Natural killer cell treated with Interleukin-12 subunit alpha and Interleukin-12 subunit beta and Interleukin-15 and Interleukin-18, amount 100 ng/mL, for 72 hours (primary cell): ENCODE results near the gene FGFBP2. TPM values are rescaled to one million over a fixed set of nuclear protein-coding genes. Genes with fewer than 3 reads are reported as not detected.

Source experiments
- ATAC-seq, 2 donors: fragments of 150-1000 bp; cut with Tn5 transposase in 1 of 2; sonication (Bioruptor Pico), chemical (Tn5 transposase) in 1 of 2; 2 replicates each; pipeline ENCODE4 v1.10.0; 2021
- DNase-seq: peaks from one replicate; pipeline ENCODE4 v3.0.0; 2022; ENCODE audit warnings: low spot score
- H3K27ac Mint-ChIP-seq, 2 donors: 1 replicate in 1 of 2; 2 replicates in 1 of 2; pipeline ENCODE4 v1.8.0; 2022; ENCODE audit warnings: mixed read lengths in 2 of 2, mild to moderate bottlenecking in 1 of 2, moderate library complexity in 1 of 2
- H3K27me3 Mint-ChIP-seq, 2 donors: 1 replicate in 1 of 2; 2 replicates in 1 of 2; pipeline ENCODE4 v1.8.0; 2022; ENCODE audit warnings: mixed read lengths in 2 of 2
- H3K36me3 Mint-ChIP-seq: one replicate; pipeline ENCODE4 v1.8.0; 2022; ENCODE audit warnings: mixed read lengths
- H3K4me1 Mint-ChIP-seq, 2 donors: 1 replicate in 1 of 2; 2 replicates in 1 of 2; pipeline ENCODE4 v1.8.0; 2022; ENCODE audit warnings: low read depth in 2 of 2, mixed read lengths in 2 of 2, mild to moderate bottlenecking in 1 of 2
- H3K4me3 Mint-ChIP-seq: one replicate; pipeline ENCODE4 v1.8.0; 2022; ENCODE audit warnings: mixed read lengths
- H3K9me3 Mint-ChIP-seq: 2 replicates; pipeline ENCODE4 v1.8.0; 2022; ENCODE audit warnings: mixed read lengths
- total RNA-seq, 2 donors: library from RNA; stranded (reverse); gene quantifications; one replicate each; pipeline ENCODE4 v1.2.3, GENCODE V29; 2022

Gene FGFBP2
- total RNA-seq, 2 donors from 2014 or later, result 5.1 to 12.4 TPM

- peak; percentile 84 for DNase-seq
Measured at GRCh38 chr4:15956179-15956850, 6.7 kb downstream of the FGFBP2 start.

GRCh38 chr4:15955670-15956069 is 7.3 kb downstream of the FGFBP2 start:
- Mint-ChIP-seq H3K36me3 (no peaks in the 10 kb centered on the region), H3K9me3 (no peaks in the 10 kb centered on the region), H3K27me3 (no peaks in the 10 kb centered on the region), H3K27ac (peak overlapping the region in 1 of 2 donors; percentile 88), H3K4me1 (peaks cover 26 to 37% of the 10 kb centered on the region in 2 donors), H3K4me3 (no peak overlapping the region)
- DNase-seq, result no peak
- peak in 1 of 2 donors; percentile 11 for ATAC-seq

More at GRCh38 chr4:15956179-15956850, 6.7 kb downstream of the FGFBP2 start:
- Mint-ChIP-seq H3K36me3 (no peaks in the 10 kb centered on the region), H3K27ac (peak overlapping the region in 1 of 2 donors; percentile 88), H3K4me3 (no peak overlapping the region), H3K4me1 (peaks cover 33 to 44% of the 10 kb centered on the region in 2 donors), H3K9me3 (no peaks in the 10 kb centered on the region), H3K27me3 (no peaks in the 10 kb centered on the region)
- peak; percentile 87 to 89 for ATAC-seq

- DNase-seq (no peak), ATAC-seq (no peak)
- peaks cover 11 to 23% of the 10 kb centered on the region in 2 donors for H3K4me1 Mint-ChIP-seq
- no peak overlapping the region for H3K27ac Mint-ChIP-seq
- no peak overlapping the region for H3K4me3 Mint-ChIP-seq
- no peaks in the 10 kb centered on the region for H3K36me3 Mint-ChIP-seq
- H3K9me3 Mint-ChIP-seq, result no peaks in the 10 kb centered on the region
- H3K27me3 Mint-ChIP-seq, result no peaks in the 10 kb centered on the region
Measured at GRCh38 chr4:15953625-15954024, 9.3 kb downstream of the FGFBP2 start.

- Mint-ChIP-seq H3K27me3 (no peaks in the 10 kb centered on the region), H3K27ac (peak overlapping the region in 1 of 2 donors; percentile 44), H3K36me3 (no peaks in the 10 kb centered on the region), H3K4me3 (no peak overlapping the region), H3K4me1 (peaks cover 8 to 16% of the 10 kb centered on the region in 2 donors), H3K9me3 (no peaks in the 10 kb centered on the region)
- ATAC-seq, result no peak
- DNase-seq, result no peak
Measured at GRCh38 chr4:15951781-15952180, 11.2 kb downstream of the FGFBP2 start.

- Mint-ChIP-seq H3K4me3 (no peak overlapping the region), H3K9me3 (no peaks in the 10 kb centered on the region), H3K36me3 (no peaks in the 10 kb centered on the region), H3K27me3 (no peaks in the 10 kb centered on the region), H3K4me1 (peaks cover 14 to 21% of the 10 kb centered on the region in 2 donors), H3K27ac (peak overlapping the region in 1 of 2 donors; percentile 22)
- no peak for ATAC-seq
- no peak for DNase-seq
Measured at GRCh38 chr4:15948826-15949225, 14.1 kb downstream of the FGFBP2 start.

- H3K9me3 Mint-ChIP-seq, result no peaks in the 10 kb centered on the region
- DNase-seq, result no peak
- H3K27ac Mint-ChIP-seq, result no peak overlapping the region
- H3K4me1 Mint-ChIP-seq, result peaks cover 14 to 21% of the 10 kb centered on the region in 2 donors
- no peak overlapping the region for H3K4me3 Mint-ChIP-seq
- H3K27me3 Mint-ChIP-seq, result no peaks in the 10 kb centered on the region
- H3K36me3 Mint-ChIP-seq, result no peaks in the 10 kb centered on the region
- ATAC-seq, result no peak
Measured at GRCh38 chr4:15947684-15948083, 15.3 kb downstream of the FGFBP2 start.

GRCh38 chr4:15945516-15945915 is 17.5 kb downstream of the FGFBP2 start:
- no peaks in the 10 kb centered on the region for H3K36me3 Mint-ChIP-seq
- ATAC-seq, result peak; percentile 85 to 89
- peaks cover 14 to 15% of the 10 kb centered on the region in 2 donors for H3K4me1 Mint-ChIP-seq
- H3K9me3 Mint-ChIP-seq, result no peaks in the 10 kb centered on the region
- peaks cover 0 to 2% of the 10 kb centered on the region in 2 donors for H3K27me3 Mint-ChIP-seq
- DNase-seq, result no peak
- peak overlapping the region in 1 of 2 donors; percentile 12 for H3K27ac Mint-ChIP-seq
- no peak overlapping the region for H3K4me3 Mint-ChIP-seq

- peak overlapping the region; percentile 8 for H3K4me3 Mint-ChIP-seq
- ATAC-seq, result no peak
Measured at GRCh38 chr4:15944895-15945294, 18.1 kb downstream of the FGFBP2 start.

GRCh38 chr4:15942283-15942682 is 20.7 kb downstream of the FGFBP2 start:
- no peak for DNase-seq
- Mint-ChIP-seq H3K27ac (no peak overlapping the region), H3K9me3 (no peaks in the 10 kb centered on the region), H3K36me3 (no peaks in the 10 kb centered on the region), H3K4me1 (peaks cover 14 to 15% of the 10 kb centered on the region in 2 donors), H3K4me3 (no peak overlapping the region), H3K27me3 (peaks cover 3 to 8% of the 10 kb centered on the region in 2 donors)
- no peak for ATAC-seq

More at GRCh38 chr4:15944895-15945294, 18.1 kb downstream of the FGFBP2 start:
- DNase-seq, result no peak
- Mint-ChIP-seq H3K27me3 (peaks cover 3 to 8% of the 10 kb centered on the region in 2 donors), H3K4me1 (peaks cover 14 to 15% of the 10 kb centered on the region in 2 donors), H3K9me3 (no peaks in the 10 kb centered on the region), H3K36me3 (no peaks in the 10 kb centered on the region), H3K27ac (no peak overlapping the region)

- Mint-ChIP-seq H3K36me3 (no peaks in the 10 kb centered on the region), H3K4me3 (no peak within 1 kb of the TSS), H3K4me1 (no peaks in the 10 kb centered on the region), H3K9me3 (no peaks in the 10 kb centered on the region), H3K27ac (no peak within 1 kb of the TSS), H3K27me3 (peaks cover 7 to 16% of the 10 kb centered on the region in 2 donors)
- DNase-seq (no peak), ATAC-seq (no peak)
Measured at GRCh38 chr4:15938640-15939039, 24.3 kb downstream of the FGFBP2 start, which contains the start of gene FGFBP1. Gene FGFBP1 (minus strand): TSS chr4:15938740. CDS start chr4:15936632, 2,108 bp downstream.

- Mint-ChIP-seq H3K4me1 (no peaks in the 10 kb centered on the region), H3K4me3 (no peak overlapping the region), H3K9me3 (no peaks in the 10 kb centered on the region), H3K36me3 (no peaks in the 10 kb centered on the region), H3K27ac (no peak overlapping the region), H3K27me3 (peaks cover 7 to 16% of the 10 kb centered on the region in 2 donors)
- no peak for DNase-seq
- ATAC-seq, result no peak
Measured at GRCh38 chr4:15938182-15938581, 24.8 kb downstream of the FGFBP2 start.

GRCh38 chr4:15936495-15936894 is 26.5 kb downstream of the FGFBP2 start:
- no peak overlapping the region for H3K27ac Mint-ChIP-seq
- no peaks in the 10 kb centered on the region for H3K9me3 Mint-ChIP-seq
- DNase-seq, result no peak
- H3K4me3 Mint-ChIP-seq, result no peak overlapping the region
- peaks cover 10 to 16% of the 10 kb centered on the region in 2 donors for H3K27me3 Mint-ChIP-seq
- no peak for ATAC-seq
- no peaks in the 10 kb centered on the region for H3K36me3 Mint-ChIP-seq
- no peaks in the 10 kb centered on the region for H3K4me1 Mint-ChIP-seq

- no peak for ATAC-seq
- peaks cover 0 to 3% of the 10 kb centered on the region in 2 donors for H3K4me1 Mint-ChIP-seq
Measured at GRCh38 chr4:15935504-15936402, 27.2 kb downstream of the FGFBP2 start.

GRCh38 chr4:15934259-15934658 is 28.7 kb downstream of the FGFBP2 start:
- Mint-ChIP-seq H3K36me3 (no peaks in the 10 kb centered on the region), H3K27me3 (peaks cover 10 to 15% of the 10 kb centered on the region in 2 donors), H3K4me1 (peaks cover 0 to 11% of the 10 kb centered on the region in 2 donors), H3K27ac (no peak overlapping the region), H3K4me3 (no peak overlapping the region), H3K9me3 (no peaks in the 10 kb centered on the region)
- no peak for ATAC-seq
- no peak for DNase-seq

More at GRCh38 chr4:15935504-15936402, 27.2 kb downstream of the FGFBP2 start:
- Mint-ChIP-seq H3K9me3 (no peaks in the 10 kb centered on the region), H3K27ac (no peak overlapping the region), H3K36me3 (no peaks in the 10 kb centered on the region), H3K4me3 (no peak overlapping the region), H3K27me3 (peaks cover 13 to 23% of the 10 kb centered on the region in 2 donors)
- no peak for DNase-seq
